NT2/D1 (cell line): ENCODE data around the gene DPP8.
A peak's percentile ranks its signal among the peaks of the same experiment; 100 is the strongest.
"Not testable (repeated sequence)": the region's sequence is repeated elsewhere in the genome, so short reads cannot be mapped to it uniquely, and the experiment has no call there.

Experiments
- DNase-seq: peaks from one replicate; pipeline ENCODE4 v3.0.0-alpha.2; 2011; ENCODE audit warnings: low read depth, low spot score
- H3K27me3 ChIP-seq: 2 replicates; pipeline ENCODE4 v1.6.0; 2011; ENCODE audit warnings: mild to moderate bottlenecking; ENCODE audit not compliant: insufficient read length, insufficient read depth
- H3K36me3 ChIP-seq: 2 replicates; pipeline ENCODE4 v1.6.1; 2011; ENCODE audit warnings: mild to moderate bottlenecking, low read length, mixed read lengths; ENCODE audit not compliant: insufficient read depth, insufficient read length
- H3K4me1 ChIP-seq: 2 replicates; pipeline ENCODE4 v1.5.1; 2011; ENCODE audit not compliant: insufficient read depth, insufficient read length
- H3K4me3 ChIP-seq: 2 replicates; pipeline ENCODE4 v1.5.1; 2011; ENCODE audit warnings: low read depth; ENCODE audit not compliant: insufficient read length
- H3K9ac ChIP-seq: 2 replicates; pipeline ENCODE4 v1.6.0; 2011; ENCODE audit warnings: low read depth; ENCODE audit not compliant: insufficient read length
- H3K9me3 ChIP-seq: 2 replicates; pipeline ENCODE4 v1.5.1; 2011; ENCODE audit warnings: mild to moderate bottlenecking, low read length; ENCODE audit not compliant: insufficient read depth
- SUZ12 ChIP-seq: IDR thresholded peaks from 2 replicates; pipeline ENCODE4 v1.6.1; 2011; ENCODE audit not compliant: insufficient read length, insufficient read depth; ENCODE audit errors: extremely low read depth
- YY1 ChIP-seq: IDR thresholded peaks from 2 replicates; pipeline ENCODE4 v1.6.1; 2011; ENCODE audit not compliant: insufficient read length, insufficient read depth
- ZNF274 ChIP-seq: IDR thresholded peaks from 2 replicates; pipeline ENCODE4 v1.6.1; 2011; ENCODE audit warnings: mild to moderate bottlenecking, low read depth, low read length

Gene DPP8

GRCh38 chr15:65516997-65517865, at the start of gene DPP8:
DPP8 (minus strand) TSS chr15:65517689; CDS start chr15:65512553, 5,136 bp downstream.
- peaks cover 34% of the 10 kb centered on the region for H3K36me3 ChIP-seq
- no peak for TF ChIP-seq YY1
- TF ChIP-seq SUZ12 = no peak
- TF ChIP-seq ZNF274 = no peak
- H3K4me1 ChIP-seq = no peaks in the 10 kb centered on the region
- H3K9ac ChIP-seq = peak within 1 kb of the TSS; percentile 99
- H3K27me3 ChIP-seq = no peaks in the 10 kb centered on the region
- H3K4me3 ChIP-seq = peak within 1 kb of the TSS; percentile 98
- DNase-seq = peak; percentile 96
- no peaks in the 10 kb centered on the region for H3K9me3 ChIP-seq

GRCh38 chr15:65561934-65562333, 44.4 kb upstream of the DPP8 start:
- no peak for TF ChIP-seq ZNF274
- TF ChIP-seq YY1 = no peak
- no peak for TF ChIP-seq SUZ12
- H3K27me3 ChIP-seq = no peaks in the 10 kb centered on the region
- H3K4me1 ChIP-seq = no peaks in the 10 kb centered on the region
- H3K36me3 ChIP-seq = peaks cover 96% of the 10 kb centered on the region
- DNase-seq = no peak
- no peak overlapping the region for H3K4me3 ChIP-seq
- H3K9me3 ChIP-seq = peaks cover 26% of the 10 kb centered on the region; the same call in 1 of the 2 replicates
- H3K9ac ChIP-seq = no peak overlapping the region

DNA sequence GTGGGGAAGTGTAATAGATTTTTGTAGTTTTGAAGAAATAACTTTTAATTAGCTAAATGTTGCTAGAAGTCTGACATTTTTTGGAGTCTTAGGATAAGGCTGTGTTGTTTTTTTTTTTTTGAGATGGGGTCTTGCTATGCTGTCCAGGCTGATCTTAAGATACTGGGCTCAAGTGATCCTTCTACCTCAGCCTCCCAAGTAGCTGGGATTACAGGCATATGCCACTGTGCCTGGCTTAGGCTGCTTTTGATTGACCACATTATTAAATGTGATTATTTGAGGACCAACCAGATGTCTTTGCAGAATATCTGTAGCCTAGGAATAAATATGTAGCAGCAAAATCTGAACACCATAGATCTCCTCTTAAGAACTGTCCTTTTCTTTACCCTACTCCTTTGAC, 42.5 kb upstream of the DPP8 start:
- Histone ChIP-seq H3K4me1 (no peaks in the 10 kb centered on the region), H3K27me3 (no peaks in the 10 kb centered on the region), H3K9ac (no peak overlapping the region), H3K36me3 (peaks cover 96% of the 10 kb centered on the region), H3K4me3 (no peak overlapping the region), H3K9me3 (peaks cover 20% of the 10 kb centered on the region; the same call in 1 of the 2 replicates)
- DNase-seq = no peak
- no peak for TF ChIP-seq ZNF274

DNA sequence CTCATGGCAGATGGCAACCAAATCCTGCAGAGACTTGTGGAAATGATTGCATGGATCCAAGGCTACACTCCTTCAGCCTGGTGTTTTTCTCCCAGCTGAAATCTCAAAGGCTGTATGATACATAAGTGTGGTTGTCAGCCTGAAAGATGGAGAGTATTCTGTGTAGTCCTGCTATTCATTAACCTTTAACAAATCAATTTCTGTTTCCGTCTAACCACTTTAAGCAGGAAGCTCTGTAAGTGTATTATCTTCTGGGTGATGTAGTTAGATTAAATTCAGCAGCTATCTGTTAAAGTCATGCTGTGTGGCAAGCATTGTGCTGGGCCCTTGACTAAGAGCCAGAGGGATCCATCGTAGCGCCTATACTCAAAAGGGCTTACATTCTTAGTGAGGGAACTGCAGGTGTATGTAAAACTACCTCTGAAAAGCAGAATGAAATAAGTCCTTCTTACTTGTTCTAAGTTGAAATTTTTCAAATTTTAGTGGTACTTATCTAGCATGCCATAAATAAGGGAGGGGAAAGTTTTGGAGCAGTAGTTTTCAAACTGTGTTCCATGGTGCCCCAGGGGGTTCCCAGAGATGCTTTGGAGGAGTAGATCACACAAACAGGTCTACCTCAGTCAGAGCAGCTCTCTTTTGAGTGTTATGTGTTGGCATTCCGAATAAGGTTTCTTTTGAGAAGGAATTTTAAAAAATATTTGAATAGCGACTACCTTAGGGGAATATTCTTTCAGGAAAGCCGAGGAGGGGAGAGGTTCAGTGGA, 41.7 kb upstream of the DPP8 start:
- Histone ChIP-seq H3K27me3 (no peaks in the 10 kb centered on the region), H3K36me3 (peaks cover 96% of the 10 kb centered on the region), H3K4me1 (no peaks in the 10 kb centered on the region), H3K9ac (no peak overlapping the region), H3K4me3 (no peak overlapping the region), H3K9me3 (peaks cover 15% of the 10 kb centered on the region; the same call in 1 of the 2 replicates)
- no peak for TF ChIP-seq SUZ12
- no peak for TF ChIP-seq ZNF274
- TF ChIP-seq YY1 = no peak
- DNase-seq = no peak

GRCh38 chr15:65558336-65558735, 40.8 kb upstream of the DPP8 start:
- no peak for TF ChIP-seq ZNF274
- TF ChIP-seq YY1 = no peak
- no peak for TF ChIP-seq SUZ12
- DNase-seq = no peak
- no peak overlapping the region for H3K4me3 ChIP-seq
- H3K27me3 ChIP-seq = no peaks in the 10 kb centered on the region
- no peaks in the 10 kb centered on the region for H3K4me1 ChIP-seq
- peaks cover 95% of the 10 kb centered on the region for H3K36me3 ChIP-seq
- peaks cover 11% of the 10 kb centered on the region; the same call in 1 of the 2 replicates for H3K9me3 ChIP-seq
- H3K9ac ChIP-seq = no peak overlapping the region

DNA sequence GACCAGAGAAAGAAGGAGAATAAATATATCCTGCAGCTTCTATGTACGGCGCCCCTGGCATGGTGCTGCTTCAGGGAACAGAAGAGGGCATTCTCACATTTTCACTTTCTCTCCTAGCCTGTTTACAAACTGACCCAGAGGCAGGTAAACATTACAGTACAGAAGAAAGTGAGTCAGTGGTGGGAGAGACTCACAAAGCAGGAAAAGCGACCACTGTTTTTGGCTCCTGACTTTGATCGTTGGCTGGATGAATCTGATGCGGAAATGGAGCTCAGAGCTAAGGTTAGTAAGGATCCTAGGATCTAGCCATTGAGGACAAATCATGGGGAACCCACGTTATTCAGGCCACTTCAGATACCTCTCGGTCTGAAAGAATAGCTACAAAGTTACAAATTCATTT, 39.1 kb upstream of the DPP8 start:
- no peak for DNase-seq
- Histone ChIP-seq H3K4me3 (no peak overlapping the region), H3K27me3 (no peaks in the 10 kb centered on the region), H3K9me3 (no peaks in the 10 kb centered on the region), H3K4me1 (no peaks in the 10 kb centered on the region), H3K36me3 (peaks cover 88% of the 10 kb centered on the region), H3K9ac (no peak overlapping the region)
- TF ChIP-seq ZNF274 (no peak), SUZ12 (no peak), YY1 (no peak)

DNA sequence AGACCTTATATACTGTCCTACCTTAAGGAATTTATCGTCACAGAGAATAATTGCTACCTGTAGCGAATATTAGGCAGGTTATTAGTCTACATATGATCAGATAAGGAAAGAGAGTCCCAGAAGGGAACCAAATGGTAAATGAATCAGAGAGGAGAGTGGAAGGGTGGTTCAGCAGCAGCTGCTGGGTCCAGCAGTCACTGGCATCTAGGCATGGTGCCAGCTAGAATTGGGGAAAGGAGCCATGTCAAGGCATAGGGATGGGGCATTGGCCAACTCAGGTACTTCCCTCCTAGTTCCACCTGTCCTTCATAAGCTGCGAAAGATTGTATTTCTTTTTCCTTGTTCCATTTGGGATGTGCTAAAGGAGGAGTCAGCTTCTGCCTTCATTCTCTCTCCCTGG, 36.2 kb upstream of the DPP8 start:
- no peaks in the 10 kb centered on the region for H3K9me3 ChIP-seq
- no peak for DNase-seq
- TF ChIP-seq SUZ12 (no peak), YY1 (no peak), ZNF274 (no peak)
- peaks cover 67% of the 10 kb centered on the region for H3K36me3 ChIP-seq
- no peaks in the 10 kb centered on the region for H3K27me3 ChIP-seq
- no peak overlapping the region for H3K9ac ChIP-seq
- H3K4me3 ChIP-seq = no peak overlapping the region
- H3K4me1 ChIP-seq = no peaks in the 10 kb centered on the region

- not testable (repeated sequence) for H3K9me3 ChIP-seq, H3K27me3 ChIP-seq, DNase-seq, H3K4me1 ChIP-seq, H3K9ac ChIP-seq, H3K4me3 ChIP-seq
- H3K36me3 ChIP-seq = peaks cover 58% of the 10 kb centered on the region
These were observed 35.4 kb upstream of the DPP8 start for GRCh38 chr15:65552851-65553250.
